LHCN-M2 (cell line): ENCODE data around the gene MTREX. TPM values are rescaled to one million over a fixed set of nuclear protein-coding genes. Genes with fewer than 3 reads are reported as not detected.
A peak's percentile ranks its signal among the peaks of the same experiment; 100 is the strongest.
"Not testable (repeated sequence)": the region's sequence is repeated elsewhere in the genome, so short reads cannot be mapped to it uniquely, and the experiment has no call there.

ENCODE experiments used
- DNase-seq: peaks from one replicate; pipeline ENCODE4 v3.0.0-alpha.2; 2012; ENCODE audit warnings: low read depth
- polyA plus RNA-seq: library from polyadenylated mRNA; unstranded; fragments of >200 nt; gene quantifications from one replicate; pipeline ENCODE4 v1.2.1, GENCODE V29; 2012; ENCODE audit warnings: missing spikeins
- total RNA-seq: library from RNA; depleted of rRNA; stranded (reverse); fragments of >200 nt; gene quantifications from 2 replicates; pipeline ENCODE4 v1.2.3, GENCODE V29; 2014; rRNA removed

Gene MTREX
- 110 and 115 TPM in 2 replicates for total RNA-seq
- polyA plus RNA-seq: 19.8 TPM

DNA sequence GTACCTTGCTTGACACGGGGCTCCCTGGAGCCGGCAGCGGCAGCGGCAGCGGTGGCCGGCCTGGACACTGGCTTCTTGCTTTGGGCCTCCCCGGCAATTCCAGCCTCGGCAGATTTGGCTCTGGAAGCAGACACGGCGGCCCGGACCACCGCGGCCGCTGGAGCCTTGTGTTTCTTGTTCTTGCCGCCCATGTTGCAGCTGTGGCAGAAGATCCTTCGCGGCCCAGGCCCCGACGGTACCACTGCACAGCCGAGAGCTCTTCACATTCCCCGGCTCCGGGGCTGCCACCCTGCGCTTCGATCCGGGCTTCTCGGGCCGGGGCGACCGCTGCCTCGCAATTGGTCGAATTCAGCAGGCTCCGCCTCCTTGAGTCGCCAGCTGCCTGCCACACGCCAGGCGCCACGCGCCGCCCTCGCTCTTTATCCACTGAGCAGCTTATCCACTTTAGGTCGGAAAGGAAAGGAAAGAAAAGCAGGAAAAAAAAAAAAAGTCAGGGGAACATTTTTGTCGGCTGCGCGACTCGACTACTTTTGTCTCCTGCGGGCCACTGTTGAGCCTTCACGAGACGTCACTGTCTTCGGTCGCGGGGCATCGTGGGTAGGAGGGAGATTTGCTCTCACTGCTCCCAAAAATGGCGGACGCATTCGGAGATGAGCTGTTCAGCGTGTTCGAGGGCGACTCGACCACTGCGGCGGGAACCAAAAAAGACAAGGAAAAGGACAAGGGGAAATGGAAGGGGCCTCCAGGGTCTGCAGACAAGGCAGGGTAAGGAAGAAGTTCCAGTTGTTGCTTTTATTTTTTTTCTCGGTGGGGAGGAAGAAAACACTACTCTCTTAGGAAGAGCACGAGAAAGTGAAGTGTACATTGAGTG lies at the start of gene MTREX, which contains the start of gene DHX29:
TSS of gene MTREX (plus strand) at position 607 of the 871 bp plus-strand sequence. CDS start at position 632, 25 bp downstream.
TSS of gene DHX29 (minus strand) at position 312 of the 871 bp plus-strand sequence. CDS start at position 191, 121 bp downstream.
- DNase-seq: peak; percentile 92

DNA sequence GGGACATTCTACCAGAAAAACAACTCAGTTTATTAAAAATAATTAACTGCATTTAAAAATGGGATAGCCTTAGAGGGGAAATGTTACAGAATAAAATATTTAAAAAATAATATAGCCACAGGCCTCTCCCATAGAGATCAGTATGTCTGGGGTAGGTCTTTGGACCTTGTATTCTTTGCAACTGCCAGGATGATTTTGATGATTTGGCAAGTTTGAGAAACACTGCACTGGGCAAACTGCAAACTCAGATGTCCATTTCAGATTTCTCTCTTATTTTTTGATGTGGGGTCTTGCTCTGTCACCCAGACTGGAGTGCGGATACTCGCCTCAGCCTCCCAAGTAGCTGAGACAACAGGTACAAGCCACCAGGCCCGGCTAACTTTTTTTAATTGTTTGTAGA lies 49.5 kb upstream of the MTREX start:
- no peak for DNase-seq

DNA sequence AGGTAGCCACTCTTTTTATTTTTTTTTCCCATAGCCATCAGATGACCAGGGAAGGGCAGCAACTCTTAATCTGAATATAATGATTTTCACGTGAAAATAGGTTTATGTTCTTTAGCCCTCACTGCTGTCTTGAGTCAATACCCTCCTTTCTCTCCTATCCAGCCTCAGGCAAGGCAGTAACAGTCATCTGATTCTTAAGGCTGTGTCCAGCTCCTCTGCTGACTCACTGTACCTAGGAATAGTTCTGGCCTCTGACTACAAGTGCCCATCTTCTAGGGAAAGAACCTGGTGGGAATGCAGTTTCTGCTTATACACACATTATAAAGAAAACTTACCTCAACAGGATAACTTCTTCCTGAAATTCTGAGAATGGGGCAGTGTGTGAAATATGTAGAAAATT lies 31.0 kb upstream of the MTREX start:
- DNase-seq: peak; percentile 3

DNA sequence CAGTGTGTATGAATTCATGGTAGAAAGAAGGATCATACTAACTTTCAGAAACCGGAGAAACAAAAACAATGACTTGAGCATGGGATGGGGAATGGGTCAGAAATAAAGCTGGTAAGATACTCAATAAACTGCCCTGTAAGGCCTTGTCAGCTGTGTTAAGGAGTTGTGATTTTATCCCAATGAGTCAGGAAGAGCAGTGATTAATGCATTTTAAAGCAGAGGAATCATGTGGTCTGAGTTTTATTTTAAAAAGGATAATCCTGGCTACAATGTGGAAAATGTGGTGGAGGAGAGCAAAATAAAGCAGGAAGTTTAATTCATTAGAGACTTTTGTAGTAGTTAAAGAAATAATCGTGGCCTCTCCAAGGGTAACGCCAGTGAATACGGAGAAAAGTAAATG lies 29.0 kb upstream of the MTREX start:
- DNase-seq: peak; percentile 76

DNA sequence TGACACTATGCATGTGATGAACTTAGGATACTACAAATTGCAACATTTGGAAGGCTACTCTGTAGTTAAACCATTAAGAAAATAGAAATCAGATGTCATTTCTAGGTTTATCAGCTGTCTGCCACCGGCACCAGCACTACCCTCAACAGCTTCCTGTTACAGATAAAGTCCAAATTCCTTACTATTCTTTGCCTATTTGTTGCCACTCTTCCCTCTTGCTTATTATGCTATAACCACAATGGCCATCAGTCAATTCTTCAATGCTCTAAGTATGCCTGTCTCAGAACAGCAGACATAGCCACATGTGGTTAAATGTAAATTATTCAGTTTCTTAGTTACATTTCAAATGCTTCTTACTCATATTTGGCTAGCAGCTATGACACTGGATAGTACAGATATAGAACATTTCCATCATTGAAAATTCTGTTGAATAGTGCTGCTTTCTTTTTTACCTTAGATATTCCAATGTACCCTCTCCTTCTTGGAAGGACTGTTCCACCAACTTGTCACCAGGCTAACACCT lies 21.3 kb upstream of the MTREX start:
- DNase-seq: no peak

DNA sequence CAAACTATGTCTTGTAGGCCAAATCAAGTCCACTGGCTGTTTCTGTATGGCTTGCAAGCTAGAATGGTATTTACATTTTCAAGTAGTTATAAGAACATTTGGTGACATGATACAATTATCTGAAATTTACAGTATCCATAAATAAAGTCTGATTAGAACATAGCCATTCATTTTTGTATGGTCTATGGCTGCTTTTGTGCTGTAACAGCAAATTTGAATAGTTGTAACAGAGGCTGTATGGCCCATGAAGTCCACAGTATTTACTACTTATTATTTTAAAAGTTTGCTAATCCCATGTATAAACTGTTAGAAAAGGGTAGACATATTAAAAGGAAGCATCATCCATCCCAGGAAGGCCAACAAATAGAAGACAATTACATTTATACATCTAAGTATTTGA lies 18.0 kb upstream of the MTREX start:
- DNase-seq: no peak

DNA sequence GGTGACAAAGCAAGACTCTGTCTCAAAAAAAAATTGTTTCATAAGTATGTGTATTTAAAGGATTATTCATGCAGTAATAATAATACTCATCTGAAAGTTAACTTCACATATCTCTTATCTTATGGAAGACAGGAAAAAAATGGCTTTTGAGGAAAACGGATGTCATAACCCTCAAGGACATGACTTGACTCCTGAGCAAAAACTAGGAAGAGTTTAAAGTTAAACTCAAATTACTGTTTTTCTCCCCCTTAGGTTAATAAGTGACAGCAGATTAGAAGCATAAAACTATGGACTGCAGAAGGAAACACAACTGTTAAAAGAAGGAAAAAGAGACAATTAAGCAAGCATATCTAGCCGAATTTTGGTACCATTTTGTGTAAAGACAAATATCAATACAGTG lies 16.8 kb upstream of the MTREX start:
- no peak for DNase-seq

DNA sequence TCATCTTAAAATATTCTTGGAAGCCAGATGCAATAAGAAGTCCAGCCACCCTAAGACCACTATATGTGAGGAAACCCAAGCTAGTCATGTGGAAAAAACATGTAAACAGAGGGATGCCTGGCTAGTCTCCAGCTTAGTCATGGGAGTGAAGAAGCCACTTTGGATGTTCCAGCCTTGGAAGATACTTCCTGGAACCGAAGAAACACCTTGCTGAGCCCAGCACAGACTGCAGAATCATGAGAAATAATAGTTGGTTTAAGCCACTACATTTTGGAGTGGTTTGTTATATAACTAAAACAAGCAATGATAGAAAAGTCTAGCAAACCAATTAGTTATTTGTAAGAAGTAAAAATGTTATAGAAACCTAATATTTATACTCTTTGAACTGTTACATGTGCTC lies 12.9 kb upstream of the MTREX start:
- no peak for DNase-seq

DNA sequence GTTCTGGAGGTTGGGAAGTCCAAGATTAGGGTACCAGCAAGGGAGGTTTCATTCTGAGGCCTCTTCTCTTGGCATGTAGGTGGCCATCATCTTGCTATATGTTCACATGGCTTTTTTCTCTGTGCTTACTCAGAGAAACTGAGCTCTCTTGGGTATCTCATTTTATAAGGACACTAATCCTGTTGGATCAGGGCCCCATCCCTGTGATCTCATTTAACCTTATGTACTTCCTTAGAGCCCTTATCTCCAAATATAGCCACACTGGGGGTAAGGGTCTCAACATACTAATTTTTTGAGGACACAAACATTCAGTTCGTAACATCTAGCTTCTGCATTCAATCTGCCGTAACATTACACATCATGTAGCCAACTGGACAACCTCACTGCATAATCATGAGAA lies 6.9 kb upstream of the MTREX start:
- no peak for DNase-seq

DNA sequence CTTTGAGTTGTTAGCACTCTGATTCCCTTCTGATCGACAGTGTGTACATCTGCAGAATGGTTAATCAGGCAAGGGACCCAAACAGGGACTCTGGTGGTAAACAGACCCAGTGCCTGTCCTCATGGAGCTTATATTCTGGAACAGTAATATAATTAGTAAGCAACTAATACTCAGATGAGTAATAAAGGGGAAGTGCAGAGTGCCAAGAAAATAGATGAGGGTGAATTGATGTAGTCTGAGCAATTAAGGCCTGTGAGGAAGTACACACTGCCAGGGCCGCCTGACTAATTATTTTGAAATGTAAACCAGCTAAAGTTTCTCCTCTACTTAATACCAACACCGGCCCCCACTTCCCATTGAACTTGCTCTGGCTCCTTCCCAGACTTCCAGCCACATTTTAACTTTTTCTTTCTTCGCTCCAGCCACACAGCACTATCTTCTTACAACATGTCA lies 4.5 kb upstream of the MTREX start:
- peak; percentile 76 for DNase-seq

DNA sequence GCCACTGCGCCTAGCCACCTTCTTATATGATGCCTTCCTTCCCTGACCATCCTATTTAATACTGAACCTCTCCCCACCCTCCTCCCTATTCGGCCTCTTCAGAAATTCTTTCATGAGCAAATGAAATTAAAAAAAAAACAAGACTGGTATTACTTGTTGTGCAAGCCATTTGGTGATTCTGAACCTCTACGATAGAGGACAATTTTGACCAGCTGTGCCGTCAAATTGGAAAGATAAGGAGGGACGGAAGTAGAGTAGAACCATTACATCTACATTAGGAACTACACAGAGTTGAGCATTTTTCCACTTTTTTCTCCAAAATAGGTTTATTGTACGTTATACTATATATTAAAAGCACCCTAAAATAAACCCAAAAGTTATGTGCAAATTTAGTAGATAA lies 3.2 kb upstream of the MTREX start:
- DNase-seq: no peak

DNA sequence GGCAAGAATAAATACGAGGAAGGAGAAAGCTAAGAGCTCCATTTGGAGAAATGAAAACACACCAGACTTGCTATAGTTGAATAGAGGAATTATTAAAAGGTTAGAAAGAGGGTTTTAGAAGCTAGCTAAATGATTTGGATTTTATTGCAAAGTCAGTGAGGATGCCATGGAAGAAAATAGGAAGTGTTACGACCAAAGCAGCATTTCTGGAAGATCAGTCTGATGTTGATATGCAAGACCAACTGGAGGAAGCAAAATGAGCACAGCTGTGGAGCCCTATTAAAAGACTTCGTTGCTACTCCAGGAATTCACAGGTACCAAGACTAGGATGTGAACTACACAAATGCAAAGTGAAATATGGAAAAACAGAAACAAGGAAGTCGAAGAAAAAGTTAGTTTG lies 2.4 kb upstream of the MTREX start:
- DNase-seq: peak; percentile 21

DNA sequence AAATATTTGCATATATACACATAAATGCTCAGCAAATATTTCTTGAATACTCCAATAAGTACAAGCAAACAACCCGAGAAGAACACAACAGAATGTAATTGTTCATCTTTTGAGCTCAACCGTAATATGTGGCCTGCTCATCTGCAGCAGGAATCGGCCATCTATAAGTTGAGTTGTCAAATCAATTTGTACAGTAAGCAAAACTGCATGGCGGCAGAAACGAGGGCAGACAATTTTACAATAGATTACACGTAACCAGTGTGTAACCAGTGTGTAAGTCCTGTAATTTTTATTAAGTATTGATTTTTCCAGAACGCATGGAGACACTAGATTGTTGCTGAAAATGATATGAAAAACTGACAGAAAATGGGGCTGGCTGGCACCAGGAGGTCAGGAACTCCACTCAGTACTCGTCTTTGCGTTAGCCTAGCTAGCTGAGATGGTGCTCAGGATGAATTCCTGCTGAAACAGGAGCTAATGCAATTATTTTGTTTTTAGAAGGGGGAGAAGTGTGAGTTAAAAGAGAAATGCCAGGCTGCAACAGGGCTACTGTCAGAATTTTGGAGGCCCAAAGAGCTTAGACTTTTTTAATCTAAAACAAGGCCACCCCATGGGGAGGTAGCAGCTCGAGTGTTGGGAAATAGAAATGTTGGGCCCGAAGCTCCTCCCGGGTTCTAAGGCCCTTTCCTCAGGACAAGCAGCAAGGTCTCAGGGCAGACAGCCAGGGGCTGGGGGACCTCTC lies 977 bp upstream of the MTREX start:
- DNase-seq: no peak

DNA sequence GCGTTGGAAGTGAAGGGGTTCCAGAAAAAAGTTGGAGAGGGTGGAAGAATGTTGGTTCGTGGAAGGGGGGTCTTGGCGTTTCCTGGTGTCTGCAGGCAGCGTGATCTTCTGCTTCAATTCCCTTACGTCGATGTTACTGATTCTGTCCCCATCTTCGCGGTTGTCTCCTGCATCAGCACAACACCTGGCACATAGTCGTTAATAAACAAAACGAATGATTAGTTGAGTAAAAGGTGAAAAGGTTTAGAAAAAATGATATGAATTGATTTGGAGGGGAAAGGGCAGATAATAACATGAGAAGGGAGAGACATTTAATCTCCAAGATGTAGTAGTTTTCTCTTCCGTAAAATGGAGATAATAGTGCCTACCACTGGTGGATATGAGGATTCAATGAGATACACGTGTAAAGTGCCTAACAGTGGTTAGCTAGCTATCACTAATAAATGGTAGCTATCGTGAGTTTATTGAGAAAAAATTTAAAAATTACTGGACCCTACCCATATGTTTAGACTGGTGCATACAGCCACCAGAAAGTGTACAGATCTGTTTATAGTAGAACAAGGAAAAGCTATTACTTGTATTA lies 556 bp downstream of the MTREX start:
- DNase-seq: peak; percentile 23

DNA sequence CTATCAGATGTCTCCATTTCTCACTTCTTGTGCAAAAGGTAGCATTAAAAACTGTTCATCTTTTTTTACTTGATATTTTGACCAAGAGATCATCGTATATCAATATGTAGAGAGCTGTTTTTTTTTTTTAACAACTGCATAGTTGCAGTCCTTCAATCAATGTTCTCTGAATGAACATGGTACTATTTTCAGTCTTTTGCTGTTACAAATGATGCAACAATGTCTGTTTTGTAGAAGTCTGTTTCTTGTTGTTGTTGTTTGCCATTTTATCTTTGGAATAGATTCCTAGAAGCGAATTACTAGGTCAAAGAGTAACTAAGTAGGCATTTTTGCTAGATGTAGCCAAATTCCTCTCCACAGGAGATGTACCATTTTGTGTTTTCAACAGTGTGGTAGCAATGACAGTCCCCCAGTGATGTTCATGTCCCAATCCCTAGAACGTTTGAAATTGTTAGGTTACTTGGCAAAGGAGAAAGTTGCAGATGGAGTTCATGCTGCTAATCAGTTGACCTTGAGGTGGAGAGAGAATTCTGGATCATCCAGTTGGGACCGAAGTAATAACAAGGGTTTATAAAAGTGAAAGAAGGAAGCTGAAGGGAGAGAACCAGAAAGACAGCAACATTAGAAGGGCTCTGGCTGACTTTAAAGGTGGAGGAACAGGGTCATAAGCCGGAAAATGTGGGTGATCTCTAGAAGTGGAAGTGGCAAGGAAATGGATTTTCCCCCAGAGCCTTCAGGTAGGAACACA lies 6.3 kb downstream of the MTREX start:
- DNase-seq: no peak

DNA sequence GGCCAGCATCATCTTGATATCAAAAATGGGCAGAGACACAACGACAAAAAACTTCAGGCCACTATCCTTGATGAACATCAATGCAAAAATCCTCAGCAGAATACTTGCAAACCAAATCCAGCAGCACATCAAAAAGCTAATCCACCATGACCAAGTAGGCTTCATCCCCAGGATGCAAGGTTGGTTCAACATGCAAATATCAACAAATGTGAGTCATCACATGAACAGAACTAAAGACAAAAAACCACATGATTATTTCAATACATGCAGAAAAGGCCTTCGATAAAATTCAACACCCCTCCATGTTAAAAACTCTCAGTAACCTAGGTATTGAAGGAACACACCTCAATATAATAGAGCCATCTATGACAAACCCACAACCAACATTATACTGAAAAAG lies 8.5 kb downstream of the MTREX start:
- DNase-seq: no peak

DNA sequence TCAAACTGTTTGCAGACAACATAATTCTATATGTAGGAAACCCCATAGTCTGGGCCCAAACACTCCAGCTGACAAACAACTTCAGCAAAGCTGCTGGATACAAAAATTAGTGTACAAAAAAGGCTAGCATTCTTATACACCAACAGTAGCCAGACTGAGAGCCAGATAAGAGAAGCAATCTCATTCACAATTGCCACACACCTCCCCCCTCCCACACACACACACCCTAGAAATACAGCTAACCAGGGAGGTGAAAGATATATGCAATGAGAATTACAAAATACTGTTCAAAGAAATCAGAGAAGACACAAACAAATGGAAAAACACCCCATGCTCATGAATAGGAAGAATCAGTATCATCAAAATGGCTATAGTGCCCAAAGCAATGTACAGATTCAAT lies 9.0 kb downstream of the MTREX start:
- DNase-seq: no peak

DNA sequence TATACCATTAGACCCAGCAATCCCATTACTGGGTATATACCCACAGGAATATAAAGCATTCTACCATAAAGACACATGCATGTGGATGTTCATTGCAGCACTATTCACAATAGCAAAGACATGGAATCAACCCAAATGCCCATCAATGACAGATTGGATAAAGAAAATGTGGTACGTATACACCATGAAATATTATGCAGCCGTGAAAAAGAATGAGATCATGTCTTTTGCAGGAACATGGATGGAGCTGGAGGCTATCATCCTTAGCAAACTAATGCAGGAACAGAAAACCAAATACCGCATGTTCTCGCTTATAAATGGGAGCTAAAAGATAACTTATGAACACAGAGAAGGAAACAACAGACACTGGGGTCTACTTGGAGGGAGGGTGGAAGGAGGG lies 10.4 kb downstream of the MTREX start:
- DNase-seq: not testable (repeated sequence)

DNA sequence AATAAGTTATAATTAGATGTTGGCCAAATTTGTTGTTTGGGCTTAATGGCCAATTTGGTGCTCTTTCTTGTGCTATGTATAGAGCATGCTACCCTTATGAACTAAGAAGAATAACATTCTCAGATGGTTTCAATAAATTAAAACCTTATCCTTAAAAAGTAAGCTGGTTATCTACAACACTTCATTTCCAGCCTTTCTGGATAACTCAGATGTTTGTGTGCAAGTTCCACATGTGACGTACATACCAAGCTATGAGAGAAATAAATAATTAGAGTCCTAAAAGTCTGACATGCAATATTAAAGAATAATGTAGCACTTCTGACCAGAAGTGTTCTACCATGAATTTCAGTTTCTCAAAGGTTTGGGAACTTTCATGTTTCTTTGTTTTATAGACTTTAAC lies 11.7 kb downstream of the MTREX start:
- DNase-seq: no peak

DNA sequence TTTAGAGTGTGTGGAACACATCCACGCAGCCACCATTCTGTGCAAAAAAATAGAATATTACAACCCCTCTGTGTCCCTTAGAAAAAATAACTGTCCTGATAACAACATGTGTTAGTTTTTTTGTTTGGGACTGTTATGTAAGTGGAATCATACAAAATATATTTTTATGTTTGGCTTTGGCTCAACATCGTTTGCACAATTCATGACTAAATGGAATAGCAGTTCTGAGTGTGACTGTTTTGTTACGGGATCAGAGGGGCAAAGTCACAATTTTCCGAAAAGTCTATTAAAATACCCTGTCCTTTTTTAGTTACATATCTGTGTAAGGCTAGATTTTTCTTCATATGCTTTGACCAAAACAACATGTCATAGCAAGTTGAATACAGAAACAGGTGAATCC lies 12.8 kb downstream of the MTREX start:
- DNase-seq: peak; percentile 21

DNA sequence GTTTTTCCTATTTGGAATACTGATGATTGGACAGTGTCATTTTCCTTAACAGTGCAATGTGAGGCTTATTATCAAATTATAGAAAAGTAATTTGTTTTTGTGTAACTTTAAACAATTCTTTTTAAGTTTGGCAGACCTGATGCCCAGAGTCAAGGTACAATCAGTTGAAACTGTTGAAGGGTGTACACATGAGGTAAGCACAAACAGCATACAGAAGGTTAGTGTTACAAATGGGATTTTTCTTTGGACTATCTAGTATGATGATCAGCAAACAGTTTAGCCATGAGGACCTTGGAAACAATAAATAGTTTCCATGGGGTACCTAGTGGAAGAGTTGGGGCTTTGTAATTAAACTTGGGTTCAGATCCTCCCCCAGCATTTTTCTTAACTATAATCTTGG lies 16.2 kb downstream of the MTREX start:
- DNase-seq: no peak
